Gastrocnemius medialis (tissue), 4 donors: ENCODE measurements around the gene MT1E.

Experiments used
- CTCF ChIP-seq, 5 experiments: fragments of 450-650 bp in 3 of 5; fragments of 200-600 bp in 2 of 5; sonication (generic) in 2 of 5; IDR thresholded peaks in 4 of 5; conservative IDR thresholded peaks in 1 of 5; 1 replicate in 4 of 5; 2 replicates in 1 of 5; pipeline ENCODE4 v1.5.1; 2016 to 2019; ENCODE audit warnings: antibody characterized with exemption in 5 of 5, mild to moderate bottlenecking in 3 of 5, moderate library complexity in 3 of 5
- POLR2A ChIP-seq, 2 donors: fragments of 450-650 bp; IDR thresholded peaks; one replicate each; pipeline ENCODE4 v1.6.1; 2017; ENCODE audit warnings: antibody characterized with exemption in 2 of 2, mild to moderate bottlenecking in 2 of 2, moderate library complexity in 2 of 2

DNA sequence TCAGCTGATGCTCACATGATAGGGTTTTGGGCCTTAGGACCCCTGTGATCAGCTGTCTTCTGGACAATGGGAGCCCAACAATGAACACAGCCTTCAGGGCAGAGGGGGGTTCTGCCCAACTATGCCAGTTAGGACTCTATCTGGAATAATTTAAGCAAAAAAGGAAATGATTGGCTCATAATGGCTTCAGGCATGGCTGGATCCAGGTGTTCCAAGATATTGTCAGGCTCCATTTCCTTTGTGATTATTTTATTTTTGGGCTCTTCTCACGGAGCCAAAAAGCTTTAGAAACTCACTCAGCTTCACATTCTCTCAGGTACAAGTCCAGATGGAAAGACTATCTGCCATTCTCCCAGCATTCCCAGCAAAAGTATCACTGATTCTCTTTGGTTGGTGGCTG is 20.1 kb upstream of the MT1E start:
- no peak for TF ChIP-seq CTCF (IDR thresholded peaks at IDR 0.05 in 4 of 5, conservative IDR thresholded peaks at IDR 0.05 in 1 of 5)
- no peak for TF ChIP-seq POLR2A (IDR thresholded peaks at IDR 0.05)
